Left forelimb (tissue), 1 donor: ENCODE results near the gene CACNA1H.
"Not testable (repeated sequence)": the region's sequence is repeated elsewhere in the genome, so short reads cannot be mapped to it uniquely, and the experiment has no call there.

Experiments used
- DNase-seq: peaks from one replicate; pipeline ENCODE4 v3.0.0-alpha.2; 2018; ENCODE audit warnings: low spot score

The CACNA1H gene

GRCh38 chr16:1213796-1214372, 61.0 kb downstream of the CACNA1H start:
- DNase-seq = no peak

GRCh38 chr16:1214719-1215118, 61.8 kb downstream of the CACNA1H start:
- no peak for DNase-seq

- DNase-seq = no peak
Measured at GRCh38 chr16:1215574-1216295, 62.8 kb downstream of the CACNA1H start.

GRCh38 chr16:1216296-1216619, 63.4 kb downstream of the CACNA1H start:
- no peak for DNase-seq

DNA sequence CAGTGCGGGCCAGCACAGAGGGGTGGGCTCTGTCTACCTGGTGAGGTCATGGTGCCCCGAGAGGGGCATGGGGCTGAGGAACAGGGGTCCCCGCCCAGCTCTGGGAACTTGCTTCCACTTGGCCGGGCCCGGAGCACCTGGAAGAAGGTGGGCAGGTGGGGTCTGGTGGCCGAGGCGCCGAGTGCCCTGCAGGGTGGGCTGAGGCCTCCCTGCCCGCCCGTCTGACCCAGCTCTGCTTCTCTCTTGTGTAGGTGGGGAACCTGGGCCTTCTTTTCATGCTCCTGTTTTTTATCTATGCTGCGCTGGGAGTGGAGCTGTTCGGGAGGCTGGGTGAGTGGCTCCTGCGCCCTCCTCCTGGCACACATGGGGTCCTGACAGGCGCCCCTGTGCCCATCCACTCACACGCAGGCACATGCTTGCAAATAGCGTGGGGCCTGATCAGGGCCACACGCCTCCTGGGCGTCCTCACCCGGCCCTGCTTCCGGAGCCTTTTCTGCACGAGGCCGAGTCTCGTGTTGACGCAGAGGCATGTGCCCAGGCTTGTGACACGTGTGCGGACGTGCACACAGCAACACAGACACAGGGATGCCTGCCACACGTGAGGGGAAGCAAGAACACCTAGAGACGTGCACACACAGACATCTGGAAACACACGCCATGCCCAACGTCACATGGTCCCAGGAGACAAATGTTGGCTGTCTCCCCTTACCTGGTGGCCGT, 63.9 kb downstream of the CACNA1H start:
- no peak for DNase-seq

DNA sequence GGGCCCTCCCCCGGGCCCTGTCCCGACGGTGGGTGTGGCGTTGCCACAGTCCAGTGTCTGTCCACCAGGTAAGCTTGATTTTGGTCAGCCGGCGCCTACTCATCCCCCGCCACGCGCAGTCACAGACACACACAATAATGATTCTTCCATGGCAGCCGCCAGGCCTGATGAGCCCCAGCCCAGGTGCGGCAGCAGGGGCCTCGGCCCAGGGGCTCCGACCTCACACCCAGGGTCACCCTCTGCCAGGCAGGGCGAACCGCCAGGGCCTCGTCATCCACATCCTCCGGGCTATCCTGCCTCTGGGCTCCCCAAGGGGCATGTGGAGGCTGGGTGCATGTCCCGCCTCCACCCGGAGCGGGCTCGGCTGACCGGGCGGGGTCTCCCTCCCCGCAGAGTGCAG, 64.6 kb downstream of the CACNA1H start:
- no peak for DNase-seq

GRCh38 chr16:1218061-1218929, 65.4 kb downstream of the CACNA1H start:
- no peak for DNase-seq

GRCh38 chr16:1218930-1219611, 66.2 kb downstream of the CACNA1H start:
- DNase-seq = no peak

- no peak for DNase-seq
Measured at GRCh38 chr16:1220098-1220728, 67.3 kb downstream of the CACNA1H start.

- DNase-seq = no peak
Measured at GRCh38 chr16:1220841-1221627, 68.1 kb downstream of the CACNA1H start.

DNA sequence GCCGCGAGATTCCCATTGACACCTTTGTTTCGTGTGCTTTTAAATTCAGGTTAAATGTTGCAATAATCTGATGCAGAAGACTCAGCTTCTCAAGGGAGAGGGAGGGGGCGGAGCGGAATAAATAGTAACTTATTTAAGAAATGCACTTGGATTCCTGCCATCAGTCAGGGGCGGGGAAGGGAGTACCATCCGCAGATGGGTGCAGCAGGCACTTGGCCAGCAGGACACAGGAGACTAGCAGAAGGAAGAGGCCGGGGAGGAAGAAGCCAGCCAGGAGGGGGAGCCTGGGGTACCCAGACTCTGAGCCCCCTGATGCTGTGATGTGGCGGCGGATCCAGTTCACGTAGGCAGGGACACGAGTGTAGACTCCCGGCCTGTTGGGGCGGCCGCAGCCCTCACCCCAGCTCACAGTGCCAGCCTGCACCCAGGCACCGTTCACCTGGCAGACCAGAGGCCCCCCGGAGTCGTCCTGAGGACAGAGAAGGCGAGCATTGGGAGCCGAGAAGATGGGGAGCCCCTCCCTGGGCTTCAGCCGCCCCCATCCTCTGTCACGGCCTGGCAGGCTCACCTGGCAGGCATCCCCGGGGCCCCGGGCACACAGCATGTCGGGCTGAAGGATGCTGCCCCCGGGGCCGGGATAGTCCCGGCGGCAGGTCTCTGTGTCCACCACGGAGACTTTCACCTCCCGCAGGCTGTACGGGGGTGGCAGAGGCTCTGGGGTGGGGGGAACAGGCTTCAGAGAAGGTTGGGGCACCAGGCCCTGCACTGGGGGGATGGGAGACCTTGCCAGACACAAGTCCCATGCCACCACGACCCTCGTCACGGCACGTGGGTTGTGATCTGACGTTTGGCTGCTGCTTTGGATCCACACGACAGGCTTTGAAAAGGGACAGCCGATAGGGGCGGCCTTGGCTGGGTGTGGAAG, 69.0 kb downstream of the CACNA1H start:
- no peak for DNase-seq

- no peak for DNase-seq
Measured at GRCh38 chr16:1222553-1223354, 69.8 kb downstream of the CACNA1H start.

DNA sequence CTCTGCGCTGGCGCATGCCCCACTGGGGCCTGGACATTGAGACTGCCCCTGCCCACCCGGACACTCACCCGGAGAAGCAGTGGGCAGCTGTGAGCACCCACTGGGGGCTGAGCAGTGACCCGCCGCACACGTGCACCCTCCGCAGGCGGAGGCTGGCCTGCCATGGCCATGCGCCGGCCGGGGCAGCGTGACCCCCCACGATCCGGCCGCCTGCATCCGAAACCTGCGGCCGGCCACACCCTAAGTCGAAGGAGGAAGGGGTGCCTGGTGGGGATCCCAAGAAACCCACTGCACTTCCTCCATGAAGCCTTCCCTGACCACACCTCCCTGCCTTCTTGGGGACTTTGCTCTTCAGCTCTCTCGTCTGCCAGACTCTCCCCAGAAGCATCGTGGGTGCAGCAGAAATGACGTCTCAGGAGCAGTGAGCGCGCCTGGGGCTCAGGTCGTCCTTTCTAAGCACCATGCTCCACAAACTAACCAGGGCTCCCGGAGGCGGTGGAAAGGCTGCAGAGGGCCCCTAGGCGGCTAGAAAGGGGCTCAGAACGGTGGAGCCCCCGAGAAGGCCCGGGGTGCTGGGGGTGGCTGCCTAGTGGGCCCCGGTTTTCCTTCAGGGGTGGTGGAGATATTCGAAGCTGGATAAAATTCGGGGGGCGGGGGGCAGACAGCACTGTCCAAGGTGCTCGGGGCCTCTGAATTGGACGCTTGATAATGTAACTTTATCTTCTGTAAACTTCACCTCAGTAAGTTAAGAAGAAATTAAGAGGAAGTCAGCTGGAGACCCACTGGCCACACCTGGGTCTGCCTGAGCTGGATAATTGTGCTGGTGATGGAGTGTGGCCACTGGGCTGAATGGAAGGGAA, 70.7 kb downstream of the CACNA1H start:
- DNase-seq = no peak

DNA sequence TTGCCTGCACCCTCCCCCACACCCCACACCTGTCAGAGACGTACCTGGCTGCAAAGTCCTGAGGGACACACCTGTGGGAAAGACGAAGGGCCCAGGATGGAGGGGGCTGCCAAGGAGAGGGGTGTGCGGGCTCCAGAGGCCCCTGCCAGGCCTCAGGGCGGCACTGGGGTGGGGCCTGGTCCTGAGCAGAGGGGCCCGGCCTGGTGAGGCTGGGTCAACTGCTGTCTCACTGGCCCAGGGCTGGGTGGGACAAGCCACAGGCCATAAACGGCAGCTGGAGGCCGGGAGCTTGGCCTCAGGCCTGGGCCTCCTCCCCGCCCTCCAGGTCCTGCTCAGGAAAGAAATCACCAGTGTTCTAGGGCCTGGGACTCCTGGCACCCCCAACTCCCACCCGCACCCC, 71.7 kb downstream of the CACNA1H start:
- no peak for DNase-seq

DNA sequence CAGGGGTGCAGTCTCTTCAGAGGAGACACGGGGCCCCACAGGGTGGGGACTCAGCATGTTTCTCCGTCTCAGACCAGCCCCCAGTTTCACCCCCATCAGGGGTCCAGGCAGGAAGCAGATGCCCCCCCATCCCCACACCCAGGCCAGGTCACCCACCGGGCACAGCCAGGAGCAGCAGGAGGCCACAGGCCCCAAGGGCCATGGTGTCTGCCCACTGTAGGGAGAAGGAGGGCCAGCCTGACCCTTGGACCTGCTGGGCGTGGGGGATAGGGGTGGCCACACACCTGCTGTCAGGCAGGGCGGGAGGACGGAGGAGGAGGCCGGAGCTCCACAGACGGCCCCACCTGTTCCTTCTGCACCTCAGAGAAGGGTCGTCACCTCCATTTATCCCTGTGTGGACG, 72.1 kb downstream of the CACNA1H start, which contains the start of gene TPSG1:
TPSG1 (minus strand) TSS at position 218 of the 401 bp plus-strand sequence; CDS start at position 202, 16 bp downstream.
- no peak for DNase-seq

DNA sequence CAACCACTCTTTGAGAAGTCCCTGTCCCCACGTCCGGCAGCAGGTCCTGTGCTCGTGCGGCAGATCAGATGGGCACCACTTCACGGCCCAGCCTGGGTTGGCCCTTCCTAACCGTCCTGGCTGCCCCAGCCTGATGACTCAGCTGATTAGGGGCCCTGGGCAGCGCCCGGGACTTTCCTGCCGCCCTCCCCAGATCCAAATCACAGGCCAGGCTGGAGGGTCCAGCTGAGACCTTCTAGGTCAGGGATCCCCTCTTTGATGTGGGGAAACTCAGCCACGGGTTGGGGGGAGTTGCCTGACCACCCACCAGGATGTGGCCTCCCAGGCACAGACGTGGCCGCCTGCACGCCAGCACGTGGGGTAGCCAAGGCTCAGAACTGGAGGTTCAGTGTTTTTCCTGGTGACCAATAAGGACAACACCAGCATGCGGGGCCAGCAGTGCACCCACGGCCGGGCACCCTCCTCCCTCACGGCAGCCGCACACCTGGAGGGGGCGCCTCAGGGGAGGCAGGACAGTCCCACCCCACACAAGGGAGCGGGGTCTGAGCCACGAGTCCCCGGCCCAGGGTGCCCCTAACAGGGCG, 72.9 kb downstream of the CACNA1H start:
- not testable (repeated sequence) for DNase-seq

DNA sequence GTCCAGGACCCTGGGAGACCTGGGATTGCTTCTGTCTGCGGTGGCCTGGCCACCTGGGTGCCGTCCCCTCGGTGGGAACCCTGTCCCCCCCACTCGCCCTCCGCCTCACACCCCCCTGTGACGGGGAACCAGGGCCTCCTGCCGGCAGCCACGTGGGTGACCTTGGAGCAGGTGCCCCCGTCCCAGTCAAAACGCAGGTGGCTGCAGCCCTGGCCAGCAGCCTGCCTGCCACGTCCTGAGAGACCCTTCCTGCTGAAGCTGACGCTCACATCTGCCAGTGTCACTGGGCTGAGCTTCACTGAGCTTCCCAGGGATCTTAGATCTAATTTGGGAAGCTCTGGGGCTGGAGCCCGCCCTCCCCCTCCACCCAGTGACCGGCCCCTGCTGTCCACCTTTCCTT, 73.8 kb downstream of the CACNA1H start:
- not testable (repeated sequence) for DNase-seq
